NCI-H2196 treated with DMSO at 0.1 percent for 48 hours (cell line): Measurements from ENCODE around the gene CHRNB2.
A peak's percentile ranks its signal among the peaks of the same experiment; 100 is the strongest.

ENCODE experiments used
- DNase-seq: peaks from one replicate; lab custom pipeline; 2025; ENCODE audit not compliant: unreplicated experiment; lab: John Stamatoyannopoulos, UW

CHRNB2 gene

GRCh38 chr1:154608397-154609270, 41.1 kb downstream of the CHRNB2 start:
- peak; percentile 36 for DNase-seq

- DNase-seq: no peak
Measured at GRCh38 chr1:154609398-154610380, 42.1 kb downstream of the CHRNB2 start.

GRCh38 chr1:154611150-154611862, 43.7 kb downstream of the CHRNB2 start:
- DNase-seq: no peak

GRCh38 chr1:154614247-154614646, 46.7 kb downstream of the CHRNB2 start:
- DNase-seq: no peak

GRCh38 chr1:154614901-154615300, 47.3 kb downstream of the CHRNB2 start:
- DNase-seq: no peak

GRCh38 chr1:154615411-154615810, 47.8 kb downstream of the CHRNB2 start:
- no peak for DNase-seq

GRCh38 chr1:154616659-154617345, 49.2 kb downstream of the CHRNB2 start:
- no peak for DNase-seq

GRCh38 chr1:154619181-154619948, 51.8 kb downstream of the CHRNB2 start:
- DNase-seq: no peak

GRCh38 chr1:154620751-154621150, 53.2 kb downstream of the CHRNB2 start:
- DNase-seq: no peak

- no peak for DNase-seq
Measured at GRCh38 chr1:154621875-154622274, 54.3 kb downstream of the CHRNB2 start.

- DNase-seq: no peak
Measured at GRCh38 chr1:154622503-154623039, 55.0 kb downstream of the CHRNB2 start.

GRCh38 chr1:154623358-154623757, 55.8 kb downstream of the CHRNB2 start:
- no peak for DNase-seq

GRCh38 chr1:154624746-154625643, 57.4 kb downstream of the CHRNB2 start:
- no peak for DNase-seq

- DNase-seq: no peak
Measured at GRCh38 chr1:154626456-154627256, 59.1 kb downstream of the CHRNB2 start.

GRCh38 chr1:154627257-154628120, 59.9 kb downstream of the CHRNB2 start:
- peak; percentile 70 for DNase-seq

- no peak for DNase-seq
Measured at GRCh38 chr1:154628121-154628405, 60.5 kb downstream of the CHRNB2 start.
